ENCODE results near the gene TFDP1. TPM values are rescaled to one million over a fixed set of nuclear protein-coding genes. Genes with fewer than 3 reads are reported as not detected.

TFDP1 gene
- total RNA-seq, 1 donor from 2014 or later: 49.4 TPM

DNA sequence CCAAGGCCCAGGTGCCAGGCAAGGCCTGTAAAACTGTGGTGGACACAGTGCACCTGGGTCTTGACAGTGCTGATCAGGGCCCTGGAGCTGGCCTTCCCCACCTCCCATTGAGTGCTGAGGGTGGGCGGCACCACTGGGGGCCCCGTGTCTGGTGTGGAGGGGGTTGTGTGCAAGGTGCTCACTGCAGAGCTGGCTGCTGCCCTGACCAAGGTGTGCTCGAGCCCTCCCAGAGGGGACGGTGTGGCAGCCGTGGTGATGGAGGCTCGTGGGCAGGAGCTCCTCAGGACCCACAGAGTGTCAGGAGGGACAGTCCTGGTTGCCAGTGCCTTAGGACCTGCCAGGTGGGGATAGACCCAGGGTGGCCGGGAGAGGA is 50.5 kb downstream of the TFDP1 start:
- Mint-ChIP-seq H3K4me1 (ENCODE audit: low read depth, unreplicated experiment) (no peaks in the 10 kb centered on the region), H3K27ac (ENCODE audit: unreplicated experiment) (no peak overlapping the region), H3K4me3 (ENCODE audit: unreplicated experiment) (no peak overlapping the region), H3K27me3 (ENCODE audit: low read depth, unreplicated experiment) (no peaks in the 10 kb centered on the region), H3K36me3 (ENCODE audit: low read depth, unreplicated experiment) (peaks cover 29% of the 10 kb centered on the region), H3K9me3 (ENCODE audit: unreplicated experiment) (no peaks in the 10 kb centered on the region)
- Histone ChIP-seq H3K4me2 (ENCODE audit: low read length) (no peak overlapping the region), H3K36me3 (ENCODE audit: insufficient read depth, low read length) (peaks cover 51% of the 10 kb centered on the region), H2AFZ (ENCODE audit: low read depth, low read length) (no peak overlapping the region), H3K27me3 (ENCODE audit: insufficient read depth, low read length) (no peaks in the 10 kb centered on the region), H3K9me3 (ENCODE audit: insufficient read depth, low read depth, low read length) (no peaks in the 10 kb centered on the region), H3K79me2 (ENCODE audit: insufficient read depth, low read length) (peaks cover 18% of the 10 kb centered on the region), H3K4me3 (ENCODE audit: insufficient read depth, low read depth, low read length) (no peak overlapping the region), H3K9ac (ENCODE audit: low read length) (no peak overlapping the region), H3K27ac (ENCODE audit: low read depth, low read length) (no peak overlapping the region), H4K20me1 (ENCODE audit: insufficient read depth, low read length) (peaks cover 17% of the 10 kb centered on the region), H3K4me1 (ENCODE audit: insufficient read depth, low read length) (no peaks in the 10 kb centered on the region)
- FAIRE-seq: no peak
- DNase-seq (ENCODE audit: low read depth): no peak
- TF ChIP-seq CTCF (IDR thresholded peaks at IDR 0.05; ENCODE audit: insufficient read depth, low read depth, low read length) (no peak), EZH2 (IDR thresholded peaks at IDR 0.05; ENCODE audit: insufficient read depth, low read length) (no peak)

GRCh38 chr13:113635709-113636108 is 51.2 kb downstream of the TFDP1 start:
- no peak for DNase-seq (ENCODE audit: low read depth)

More at GRCh38 chr13:113635709-113636108, 51.2 kb downstream of the TFDP1 start:
- H2AFZ ChIP-seq (ENCODE audit: low read depth, low read length): no peak overlapping the region
- H3K4me2 ChIP-seq (ENCODE audit: low read length): no peak overlapping the region
- H3K27ac Mint-ChIP-seq (ENCODE audit: unreplicated experiment): no peak overlapping the region
- no peaks in the 10 kb centered on the region for H3K9me3 ChIP-seq (ENCODE audit: insufficient read depth, low read depth, low read length)
- H3K27me3 ChIP-seq (ENCODE audit: insufficient read depth, low read length): no peaks in the 10 kb centered on the region
- peaks cover 54% of the 10 kb centered on the region for H3K36me3 ChIP-seq (ENCODE audit: insufficient read depth, low read length)
- H3K9me3 Mint-ChIP-seq (ENCODE audit: unreplicated experiment): no peaks in the 10 kb centered on the region
- no peaks in the 10 kb centered on the region for H3K4me1 Mint-ChIP-seq (ENCODE audit: low read depth, unreplicated experiment)
- no peaks in the 10 kb centered on the region for H3K27me3 Mint-ChIP-seq (ENCODE audit: low read depth, unreplicated experiment)
- no peak for TF ChIP-seq CTCF (IDR thresholded peaks at IDR 0.05; ENCODE audit: insufficient read depth, low read depth, low read length)
- TF ChIP-seq EZH2 (IDR thresholded peaks at IDR 0.05; ENCODE audit: insufficient read depth, low read length): no peak
- no peaks in the 10 kb centered on the region for H3K4me1 ChIP-seq (ENCODE audit: insufficient read depth, low read length)
- no peak for FAIRE-seq
- no peak overlapping the region for H3K4me3 ChIP-seq (ENCODE audit: insufficient read depth, low read depth, low read length)
- H3K79me2 ChIP-seq (ENCODE audit: insufficient read depth, low read length): peaks cover 12% of the 10 kb centered on the region
- no peak overlapping the region for H3K9ac ChIP-seq (ENCODE audit: low read length)
- H3K4me3 Mint-ChIP-seq (ENCODE audit: unreplicated experiment): no peak overlapping the region
- H3K36me3 Mint-ChIP-seq (ENCODE audit: low read depth, unreplicated experiment): peaks cover 33% of the 10 kb centered on the region
- H4K20me1 ChIP-seq (ENCODE audit: insufficient read depth, low read length): peaks cover 11% of the 10 kb centered on the region
- H3K27ac ChIP-seq (ENCODE audit: low read depth, low read length): no peak overlapping the region

All from astrocyte (in vitro differentiated cells and primary cell).